OCI-M1 (cell line): Measurements from ENCODE around the gene ZNF500.

ENCODE experiments used
- DNase-seq: peaks from one replicate; lab custom pipeline; 2025; lab: John Stamatoyannopoulos, UW

Gene ZNF500

DNA sequence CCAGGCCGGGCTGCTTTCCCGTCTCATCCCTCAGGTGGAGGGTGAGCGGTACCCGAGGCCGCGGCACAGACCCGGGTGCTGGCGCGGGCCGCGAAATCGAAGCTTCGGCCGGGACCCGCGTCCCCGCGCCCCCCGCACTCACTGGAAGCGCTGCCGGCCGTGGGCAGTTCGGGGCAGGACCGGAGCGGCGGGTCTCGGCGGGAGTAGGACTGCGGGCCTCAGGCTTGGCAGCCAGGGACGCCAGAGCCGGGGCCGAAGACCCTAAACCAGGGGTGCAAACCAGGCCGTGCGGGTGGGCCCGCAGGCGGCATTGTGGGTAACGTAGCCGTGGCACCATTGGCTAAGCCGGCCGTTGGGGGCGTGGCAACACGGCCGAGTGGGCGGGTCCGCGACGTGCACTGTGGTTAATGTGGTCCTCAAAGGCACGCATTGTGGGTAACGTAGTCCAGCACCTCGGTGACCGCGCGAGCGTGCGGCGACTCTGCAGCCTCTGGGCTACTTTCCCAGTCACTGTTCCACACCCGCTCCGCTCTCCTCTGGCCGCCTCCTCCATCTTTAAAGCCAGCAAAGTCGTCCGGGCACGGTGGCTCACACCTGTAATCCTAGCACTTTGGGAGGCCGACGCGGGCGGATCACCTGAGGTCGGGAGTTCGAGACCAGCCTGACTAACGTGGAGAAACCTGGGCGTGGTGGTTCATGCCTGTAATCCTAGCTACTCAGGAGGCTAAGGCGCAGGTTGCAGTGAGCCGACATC is at the start of gene ZNF500:
TSS of gene ZNF500 (minus strand) at position 288 of the 754 bp plus-strand sequence. CDS start 1,184 bp downstream, outside the sequence.
- peak; percentile 98 for DNase-seq

DNA sequence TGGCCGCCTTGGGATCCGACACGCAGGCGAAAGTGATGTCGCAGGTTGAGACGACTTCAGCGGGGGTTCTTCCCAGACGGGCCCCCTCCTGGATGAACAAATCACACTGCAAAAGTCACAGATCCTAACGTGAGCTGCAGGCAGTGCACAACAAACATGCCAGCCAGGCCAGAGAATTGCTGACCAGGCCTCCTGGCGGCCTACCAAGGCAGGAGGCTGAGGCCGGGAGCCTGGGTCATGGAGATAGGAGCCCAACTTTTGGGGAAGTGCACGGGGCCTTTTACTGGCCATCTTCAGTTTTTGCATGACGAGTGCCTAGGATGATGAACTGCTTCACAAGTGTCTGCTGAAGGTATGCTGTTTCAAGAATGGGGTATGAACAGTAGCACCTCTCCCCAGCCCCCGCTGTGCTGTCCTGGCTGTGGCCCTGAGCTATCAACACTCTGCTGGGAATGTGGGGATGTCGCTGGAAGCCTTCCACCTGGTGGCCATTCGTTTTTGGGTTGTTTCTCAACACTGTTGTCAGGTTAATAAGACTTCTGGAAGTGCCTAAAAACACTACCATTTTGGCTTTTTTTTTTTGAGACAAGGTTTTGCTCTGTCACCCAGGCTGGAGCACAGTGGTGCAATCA is 47.7 kb upstream of the ZNF500 start:
- DNase-seq, result no peak

DNA sequence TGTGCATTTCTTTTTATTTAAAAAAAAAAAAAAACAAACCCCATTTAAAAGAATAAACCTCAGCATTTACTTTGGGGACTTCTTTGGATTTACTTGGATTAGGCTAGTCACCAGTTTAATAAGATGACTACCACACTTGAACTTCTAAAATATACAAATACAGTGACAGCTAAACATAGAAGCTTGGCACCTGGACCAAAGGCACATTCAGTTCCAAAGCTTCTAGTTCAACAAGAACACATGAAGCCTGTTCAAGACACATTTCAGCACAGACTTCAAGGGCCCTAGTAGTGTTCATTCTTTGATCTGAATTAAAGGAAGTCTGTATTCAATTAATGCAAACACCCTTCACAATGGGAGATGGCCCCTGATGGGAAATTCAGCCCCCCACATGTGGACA is 47.1 kb upstream of the ZNF500 start:
- DNase-seq, result no peak

DNA sequence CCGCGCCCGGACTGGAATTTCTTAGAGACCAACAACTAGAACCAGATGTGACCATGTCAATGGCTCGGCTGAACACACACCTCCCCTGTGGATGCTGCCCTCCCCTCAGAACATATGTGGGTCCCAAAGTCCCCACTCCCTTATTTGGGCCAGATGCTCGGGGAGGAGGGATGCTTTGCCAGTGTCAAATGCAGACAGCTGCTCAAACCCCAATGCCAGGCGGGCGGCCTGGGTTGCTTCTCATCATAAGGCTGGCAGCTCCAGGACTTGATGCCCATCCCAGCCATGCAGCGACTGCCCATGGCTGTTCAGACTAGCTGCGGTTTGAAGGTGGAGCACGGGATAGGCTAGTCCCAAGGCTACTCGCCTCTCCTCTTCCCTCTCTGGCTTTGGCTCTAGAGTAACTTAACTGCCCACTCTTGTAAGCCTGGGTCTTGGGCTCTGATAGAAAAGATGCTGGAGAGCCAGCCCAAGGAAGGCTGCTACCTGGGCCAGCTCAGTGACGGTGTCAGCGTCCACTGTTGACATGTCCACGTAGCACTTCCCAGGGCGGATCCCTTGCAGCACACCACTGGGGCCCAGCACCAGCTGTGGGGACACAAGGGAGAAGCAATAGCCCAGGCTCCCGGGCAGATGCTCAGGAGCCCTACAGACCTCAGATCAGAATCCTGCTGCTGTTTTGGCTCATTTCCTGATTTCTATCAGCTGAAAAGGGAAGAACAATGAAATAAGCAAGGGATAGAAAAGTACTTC is 46.5 kb upstream of the ZNF500 start:
- no peak for DNase-seq

DNA sequence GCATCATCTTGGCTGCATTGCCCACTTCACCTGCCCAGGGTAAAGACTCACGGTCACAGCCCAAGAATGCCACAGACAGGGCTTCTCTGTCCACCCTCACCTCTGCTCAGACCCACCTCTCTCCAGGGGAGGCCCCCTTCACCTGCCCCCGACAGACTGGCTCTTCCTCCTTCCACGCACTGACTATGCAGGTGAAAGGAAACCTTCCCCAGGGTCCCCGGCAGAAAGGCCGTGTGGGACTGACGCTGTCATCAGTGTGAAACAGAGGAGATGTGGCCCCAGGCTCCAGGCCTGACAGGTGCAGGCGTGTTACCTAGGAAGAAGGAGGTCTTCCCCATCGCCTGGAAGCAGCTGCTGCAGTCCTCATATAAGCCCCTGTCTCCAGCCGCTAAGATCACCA is 44.8 kb upstream of the ZNF500 start:
- DNase-seq, result no peak

DNA sequence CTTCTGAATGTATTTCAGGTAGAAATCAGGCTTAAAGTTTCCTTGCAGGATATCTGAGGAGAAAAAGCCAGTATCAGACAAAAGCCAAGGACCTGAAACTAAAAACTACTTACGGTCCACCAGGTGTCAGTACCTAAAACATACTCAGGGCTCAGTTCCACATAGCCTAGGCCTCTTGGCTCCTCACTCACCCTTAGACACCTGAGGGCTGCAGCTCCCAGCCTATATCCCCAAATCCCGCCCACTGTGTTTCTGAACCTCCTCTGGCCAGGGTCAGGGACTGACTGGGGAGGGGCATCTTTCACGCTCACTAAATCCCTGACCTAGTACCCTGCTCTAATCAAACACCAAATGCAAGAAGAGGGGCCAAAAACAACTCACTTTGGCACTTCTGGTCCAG is 44.3 kb upstream of the ZNF500 start:
- no peak for DNase-seq

DNA sequence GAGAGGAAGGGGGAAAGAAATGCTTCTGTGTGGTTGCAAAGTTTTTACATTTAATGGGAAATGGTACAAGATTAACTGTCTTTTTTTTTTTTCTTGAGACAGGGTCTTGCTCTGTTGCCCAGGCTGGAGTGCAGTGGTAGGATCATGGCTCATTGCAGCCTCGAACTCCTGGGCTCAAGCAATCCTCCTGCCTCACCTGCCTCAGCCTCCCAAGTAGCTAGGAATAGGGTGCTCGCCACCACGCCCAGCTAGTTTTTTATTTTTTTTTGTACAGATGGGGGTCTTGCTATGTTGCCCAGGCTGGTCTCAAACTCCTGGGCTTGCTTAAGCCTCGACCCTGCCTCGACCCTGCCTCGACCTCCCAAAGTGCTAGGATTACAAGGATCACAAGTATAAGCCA is 39.3 kb upstream of the ZNF500 start:
- DNase-seq, result no peak

DNA sequence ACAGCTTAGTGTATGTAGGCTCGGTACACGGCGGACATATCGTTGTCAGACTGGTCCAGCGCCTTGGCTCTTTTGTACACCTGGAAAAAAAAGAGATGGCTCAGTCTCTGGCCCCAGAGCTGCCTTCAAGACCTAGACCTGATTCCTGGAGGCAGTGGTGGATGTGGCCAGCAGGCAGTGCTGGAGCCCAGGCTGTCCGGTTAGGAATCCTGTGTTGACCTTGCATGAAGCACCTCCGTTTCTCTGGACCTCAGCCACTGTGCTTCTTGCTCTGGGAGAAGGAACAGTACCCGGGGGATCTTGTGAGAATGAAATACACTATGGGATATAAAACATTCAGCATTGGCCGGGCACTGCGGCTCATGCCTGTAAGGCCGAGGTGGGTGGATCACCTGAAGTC is 38.3 kb upstream of the ZNF500 start:
- no peak for DNase-seq

DNA sequence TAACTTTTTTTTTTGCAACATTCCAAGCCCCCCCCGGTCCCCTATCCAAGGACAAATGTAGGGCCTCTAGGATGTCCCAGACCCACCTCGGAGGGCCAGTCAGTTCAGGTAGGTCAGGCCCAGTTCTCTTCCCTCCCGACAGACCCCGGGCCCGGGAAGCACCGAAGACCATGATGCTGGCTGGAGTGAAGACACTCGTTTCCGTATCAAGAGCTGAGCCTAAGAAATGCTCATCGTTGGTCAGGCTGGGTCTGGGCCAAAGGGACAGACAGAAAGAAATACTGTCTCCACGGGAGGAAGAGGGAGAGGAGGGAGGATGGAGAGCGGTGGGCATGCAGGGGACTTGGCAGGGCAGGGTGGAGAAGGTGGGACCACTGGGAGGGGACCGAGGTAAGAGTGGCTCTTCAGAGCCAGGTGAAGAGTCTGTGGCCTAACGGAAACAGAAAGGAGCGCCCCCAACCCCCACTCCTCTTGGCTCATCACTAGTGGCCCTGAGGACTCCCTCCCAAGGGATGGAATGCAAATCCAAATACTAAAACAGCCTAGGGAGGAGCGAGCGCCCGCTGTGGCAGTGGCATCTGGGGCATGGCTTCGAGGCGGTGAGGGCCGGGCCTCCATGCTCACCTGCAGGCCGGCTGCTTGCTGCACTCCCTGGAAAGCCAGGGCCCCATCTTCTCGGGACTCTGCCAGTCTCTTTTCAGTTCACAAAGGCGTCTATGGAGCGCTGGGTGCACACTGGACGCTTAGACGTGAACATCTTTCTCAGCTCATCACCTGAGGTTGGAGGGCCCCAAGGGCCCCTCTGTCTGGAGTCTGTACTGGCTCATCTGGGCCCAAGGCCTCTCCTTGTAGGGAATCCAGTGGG is 37.2 kb upstream of the ZNF500 start:
- no peak for DNase-seq

DNA sequence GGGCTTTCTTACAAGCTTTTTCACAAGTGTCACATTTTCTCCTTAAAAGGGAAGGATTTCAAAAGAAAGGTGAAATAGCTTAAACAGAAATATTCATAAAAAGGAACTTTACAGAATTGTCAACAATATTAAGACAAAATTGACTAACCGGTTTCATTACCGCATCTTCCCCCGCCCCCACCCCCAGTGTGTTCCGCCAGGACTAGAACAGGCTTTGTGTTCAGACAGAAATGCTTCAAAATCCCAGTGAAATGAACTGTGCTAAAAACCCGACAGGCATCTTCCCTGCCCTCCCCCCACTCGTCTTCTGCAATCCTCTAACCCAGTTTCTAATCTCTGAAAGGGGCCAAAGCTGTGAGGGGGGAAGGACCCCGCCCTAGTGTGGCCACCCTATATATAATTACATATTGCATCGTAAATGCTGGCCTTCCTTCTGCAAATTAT is 36.5 kb upstream of the ZNF500 start:
- DNase-seq, result peak; percentile 58

DNA sequence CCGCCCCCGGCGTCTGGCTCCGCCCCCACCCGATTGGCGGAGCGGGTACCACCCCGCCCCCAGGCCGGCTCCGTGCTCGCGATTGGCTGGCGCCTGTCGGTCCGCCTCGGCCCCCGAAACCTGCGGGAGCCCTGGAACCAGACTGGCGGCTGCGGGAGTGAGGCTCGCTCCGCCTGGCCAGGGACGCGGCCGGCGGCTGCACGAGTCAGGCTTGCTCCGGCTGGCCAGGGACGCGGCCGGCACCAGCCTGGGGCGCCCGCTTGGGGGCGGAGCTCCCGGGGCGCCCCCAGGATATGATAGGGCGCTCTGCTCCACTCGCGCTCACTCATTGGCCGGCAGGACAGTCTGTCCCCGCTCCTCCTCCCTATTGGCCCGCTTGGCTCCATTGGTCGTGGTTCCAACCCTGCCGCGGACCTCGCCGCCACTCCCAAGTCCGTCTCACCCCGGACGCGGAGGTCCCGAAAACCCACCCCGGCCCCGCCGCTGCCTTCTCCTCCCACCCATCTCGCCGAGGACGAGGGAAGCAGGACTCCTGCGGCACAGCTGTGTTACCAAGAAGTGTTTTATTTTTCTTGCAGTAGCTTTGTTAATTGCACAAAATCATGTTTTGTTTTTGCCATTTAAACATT is 35.8 kb upstream of the ZNF500 start:
- DNase-seq, result peak; percentile 96

DNA sequence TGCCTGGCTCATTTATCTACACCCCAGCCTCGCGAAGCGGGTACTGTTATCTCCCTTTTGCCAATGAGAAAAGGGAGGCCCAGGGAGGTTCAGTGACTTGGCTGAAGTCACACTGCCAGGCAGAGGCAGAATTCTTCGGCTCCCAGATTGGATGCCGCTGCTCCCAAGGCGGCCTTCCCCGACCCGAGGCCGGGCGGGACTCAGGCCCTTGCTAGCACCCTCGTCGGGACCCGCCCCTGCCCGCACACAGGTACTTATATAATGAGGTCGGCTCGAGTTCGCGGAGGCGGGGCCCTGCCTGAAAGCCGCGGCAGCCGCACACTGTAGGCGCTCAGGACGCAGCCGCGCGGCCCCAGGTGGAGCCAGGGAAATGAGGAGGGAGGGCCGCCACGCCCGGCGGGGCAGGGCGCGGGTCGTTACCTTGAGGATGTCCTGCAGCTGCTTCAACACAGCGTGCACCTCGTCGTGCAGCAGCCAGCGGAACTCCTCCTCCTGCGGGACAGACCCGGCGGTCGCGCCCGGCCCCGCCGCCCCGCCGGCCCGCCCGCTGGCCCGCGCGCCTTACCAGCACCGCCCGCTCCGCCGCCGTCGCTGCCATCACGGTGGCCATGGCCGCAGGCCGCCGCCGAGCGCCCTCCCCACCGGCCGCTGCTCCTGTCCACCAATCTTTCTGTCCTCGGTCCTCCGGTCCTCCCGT is 35.1 kb upstream of the ZNF500 start, which contains the start of gene ROGDI:
TSS of gene ROGDI (minus strand) at position 672 of the 697 bp plus-strand sequence. CDS start at position 610, 62 bp downstream.
- DNase-seq, result peak; percentile 74

DNA sequence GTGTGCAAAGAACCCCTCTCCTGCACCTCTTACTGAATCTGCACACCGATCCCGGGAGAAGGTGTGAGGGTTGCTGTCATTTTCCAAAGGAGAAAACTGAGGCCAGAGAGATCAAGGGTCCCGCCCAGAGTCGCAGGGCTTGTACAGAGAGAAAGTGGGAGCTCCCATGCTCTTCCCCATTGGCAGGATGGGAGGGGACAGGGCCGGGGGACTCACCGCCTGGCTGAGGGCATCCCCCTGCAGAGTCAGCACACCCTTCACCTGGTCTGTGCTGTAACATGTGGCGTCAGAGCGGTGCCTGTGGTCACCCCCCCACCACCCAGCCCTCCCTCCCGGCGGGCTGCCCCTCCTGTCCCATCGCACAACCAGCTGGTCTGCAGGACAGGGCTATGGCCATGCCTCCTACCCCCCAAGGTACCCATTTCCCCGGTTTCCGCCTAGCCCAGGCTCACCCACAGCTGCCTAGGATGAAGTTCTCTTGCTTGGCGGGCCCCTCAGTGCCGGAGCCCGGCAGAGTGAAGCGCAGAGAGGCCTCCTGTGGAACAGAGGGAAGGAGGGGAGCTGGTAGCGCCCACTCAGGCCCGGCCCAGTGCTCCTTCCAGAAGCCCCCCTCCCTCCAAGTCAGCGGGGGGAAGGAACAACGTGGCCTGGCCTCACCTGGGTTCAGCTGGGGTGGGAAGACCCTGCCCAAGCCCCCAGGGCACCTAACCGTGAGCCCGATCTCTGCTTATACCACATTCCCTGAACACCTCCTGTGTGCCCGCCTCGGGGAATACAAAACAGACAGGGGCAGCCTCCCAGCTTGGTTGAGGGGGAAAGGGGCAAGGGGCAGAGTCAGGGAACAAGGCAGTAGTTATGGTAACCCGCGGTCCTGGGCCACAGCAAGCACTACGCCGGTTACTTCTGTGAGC is 34.3 kb upstream of the ZNF500 start:
- no peak for DNase-seq

DNA sequence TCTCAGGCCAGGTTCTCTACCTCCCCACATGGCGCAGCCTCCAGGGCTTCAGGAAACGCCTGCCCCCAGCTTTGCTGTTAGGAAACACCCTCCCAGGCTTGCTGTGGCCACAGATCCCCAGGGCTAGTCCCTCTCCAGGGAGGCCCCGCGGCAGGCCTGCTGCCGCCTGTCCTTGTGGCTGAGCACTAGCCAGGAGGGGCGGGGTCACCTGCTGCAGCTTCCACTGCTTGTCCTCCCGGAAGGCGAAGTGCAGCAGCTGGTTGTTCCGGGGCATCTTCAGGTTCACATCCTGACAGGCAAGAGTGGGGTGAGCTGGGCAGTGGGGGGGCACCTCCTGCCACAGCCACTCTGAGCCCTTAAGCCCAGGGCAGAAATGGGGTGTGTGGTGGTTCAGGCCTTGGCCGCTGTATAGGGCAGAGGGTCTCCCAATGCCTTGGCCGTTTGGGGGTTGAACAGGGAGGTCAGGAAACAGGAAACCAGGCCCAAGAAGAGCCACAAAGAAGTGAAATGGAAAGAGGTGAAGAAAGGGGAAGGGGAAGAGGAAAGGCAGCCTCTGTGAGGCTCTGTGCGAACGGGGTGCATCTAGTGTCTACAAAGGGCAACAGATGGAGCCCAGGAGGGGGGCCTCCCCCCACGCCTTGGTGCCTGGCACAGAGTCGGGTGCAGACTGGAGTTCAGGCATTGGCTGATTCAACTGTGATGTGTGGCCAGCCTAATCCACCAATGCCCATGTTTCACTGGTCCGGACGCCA is 33.5 kb upstream of the ZNF500 start:
- no peak for DNase-seq

DNA sequence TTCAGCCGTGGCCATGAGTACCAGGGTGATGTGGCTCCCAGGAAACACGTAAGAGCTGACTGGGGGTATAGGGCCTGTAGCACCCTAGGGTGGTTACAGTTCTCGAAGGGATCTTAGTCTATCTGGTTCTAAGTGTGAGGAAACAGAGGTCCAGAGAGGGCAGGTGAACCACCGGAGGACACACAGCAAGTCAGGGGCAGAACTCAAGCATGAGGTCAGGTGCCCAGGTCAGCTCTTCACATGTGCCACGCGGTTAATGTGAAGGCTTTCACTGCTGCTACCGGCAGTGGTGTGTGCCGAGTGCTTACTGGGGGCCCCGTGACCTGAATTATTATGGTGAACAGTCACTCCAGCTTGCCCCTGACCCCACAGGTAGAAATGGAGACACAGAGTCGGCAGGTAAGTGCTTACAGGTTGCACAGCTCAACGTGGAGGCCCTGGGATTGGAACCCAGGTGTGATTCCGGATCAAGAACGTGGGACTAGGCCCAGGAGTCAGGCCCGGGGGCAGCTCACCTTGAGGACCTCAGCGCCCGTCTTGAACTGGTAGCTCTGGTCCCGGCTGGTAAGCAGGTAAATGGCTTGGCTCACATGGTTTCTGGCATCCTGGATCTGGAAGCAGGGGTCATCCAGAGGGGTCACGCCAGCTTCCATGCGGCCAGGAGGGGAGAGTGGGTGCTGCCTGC is 32.4 kb upstream of the ZNF500 start:
- no peak for DNase-seq

DNA sequence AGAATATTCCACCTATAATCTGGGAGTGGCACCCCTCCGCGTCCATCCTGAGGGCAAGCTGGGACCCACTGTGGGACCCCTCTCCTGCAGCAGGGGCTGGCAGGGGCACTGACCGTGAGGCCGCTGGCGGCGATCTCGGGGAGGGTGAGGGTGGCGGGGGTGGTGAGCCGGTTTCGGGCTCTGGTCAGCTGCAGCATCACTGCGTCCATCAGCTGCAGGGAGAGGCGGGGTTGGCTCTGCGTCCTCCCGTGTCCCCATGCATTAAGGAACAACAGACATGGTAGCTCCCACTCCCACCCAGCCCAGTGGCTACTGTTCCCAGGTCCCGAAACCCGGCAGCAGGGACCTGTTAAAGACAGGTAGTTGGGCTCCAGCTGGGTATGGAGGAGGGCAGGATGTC is 31.5 kb upstream of the ZNF500 start:
- no peak for DNase-seq

DNA sequence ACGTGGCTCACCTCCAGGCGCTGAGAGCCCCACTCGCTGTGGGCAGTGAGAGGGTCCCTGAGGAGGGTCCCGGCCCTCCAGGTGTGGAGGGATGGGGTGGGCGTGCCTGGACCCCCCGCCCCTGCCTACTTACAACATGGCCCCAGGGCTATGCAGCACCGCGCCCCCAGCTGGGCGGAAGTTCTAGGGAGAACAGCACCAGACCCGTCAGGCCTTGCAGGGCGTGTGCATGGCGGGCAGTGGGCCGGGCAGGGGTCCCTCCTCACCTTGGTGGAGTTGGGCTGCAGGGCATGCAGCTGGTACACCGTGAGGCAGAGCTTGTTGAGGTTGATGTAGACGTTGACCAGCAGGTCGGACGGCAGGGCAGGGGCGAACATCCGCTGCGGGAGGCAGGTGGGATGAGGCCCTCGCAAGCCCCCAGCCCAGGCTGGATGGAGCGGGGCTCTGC is 30.9 kb upstream of the ZNF500 start:
- DNase-seq, result no peak
